Astrocyte (in vitro differentiated cells and primary cell): ENCODE measurements around the gene AGPAT3.

ENCODE experiments used
- CTCF ChIP-seq: IDR thresholded peaks from 2 replicates; pipeline ENCODE4 v1.5.1; 2011; ENCODE audit warnings: low read depth, mild to moderate bottlenecking, inconsistent platforms, low read length, moderate library complexity; ENCODE audit not compliant: insufficient read depth
- EZH2 ChIP-seq: IDR thresholded peaks from 2 replicates; pipeline ENCODE4 v1.6.1; 2012; ENCODE audit warnings: mild to moderate bottlenecking, low read length, inconsistent platforms; ENCODE audit not compliant: insufficient read depth

GRCh38 chr21:43983390-43983789, 118.4 kb downstream of the AGPAT3 start:
- TF ChIP-seq CTCF (no peak), EZH2 (no peak)
